Endothelial cell of coronary artery (primary cell): ENCODE results near the gene MVK. TPM values are rescaled to one million over a fixed set of nuclear protein-coding genes. Genes with fewer than 3 reads are reported as not detected.

Experiments
- total RNA-seq: library from RNA; depleted of rRNA; stranded (reverse); fragments of >200 nt; gene quantifications from 2 replicates; pipeline ENCODE4 v1.2.3, GENCODE V29; 2014

MVK gene
- 7.4 and 8.2 TPM in 2 replicates for total RNA-seq

GRCh38 chr12:109573029-109573913 is at the start of gene MVK, which contains the start of gene MMAB:
Gene MVK, plus strand, starts transcription at chr12:109573794. Its CDS starts 1,029 bp downstream, at chr12:109574823.
Gene MMAB, minus strand, starts transcription at chr12:109573504. Its CDS starts 24 bp downstream, at chr12:109573480.

Other genes with a start within 250 kb of the MVK start
- not detected in 2 replicates for gene MYO1H, start 225.9 kb upstream of the MVK start, total RNA-seq
- 86.9 and 89.2 TPM in 2 replicates for gene KCTD10, start 96.5 kb upstream of the MVK start, total RNA-seq
- 24.9 and 37.4 TPM in 2 replicates for gene UBE3B, start 96.2 kb upstream of the MVK start, total RNA-seq
- gene MMAB, start 290 bp upstream of the MVK start, total RNA-seq, result 13.8 and 19.6 TPM in 2 replicates
- 0.27 and 0.38 TPM in 2 replicates for gene FAM222A, start 140.0 kb downstream of the MVK start, total RNA-seq